CD4-positive, alpha-beta T cell treated with Interleukin-1 beta for 1 hour (primary cell): ENCODE measurements around the gene PCYT1B.
"Not testable (repeated sequence)": the region's sequence is repeated elsewhere in the genome, so short reads cannot be mapped to it uniquely, and the experiment has no call there.

ENCODE experiments used
- DNase-seq, 2 donors: peaks; one replicate each; pipeline ENCODE4 v3.0.0-alpha.2; 2020 to 2022

Gene PCYT1B

GRCh38 chrX:24643116-24643515, 4.0 kb downstream of the PCYT1B start:
- no peak for DNase-seq

GRCh38 chrX:24629701-24630100, 17.4 kb downstream of the PCYT1B start:
- no peak for DNase-seq

GRCh38 chrX:24619647-24620046, 27.5 kb downstream of the PCYT1B start:
- DNase-seq = no peak

- DNase-seq = no peak
These were observed 36.6 kb downstream of the PCYT1B start for GRCh38 chrX:24610516-24610915.

- DNase-seq = no peak
These were observed 39.5 kb downstream of the PCYT1B start for GRCh38 chrX:24607616-24608015.

- DNase-seq = not testable (repeated sequence)
These were observed 41.2 kb downstream of the PCYT1B start for GRCh38 chrX:24605941-24606340.

GRCh38 chrX:24603191-24603590, 44.0 kb downstream of the PCYT1B start:
- no peak for DNase-seq

- DNase-seq = no peak
These were observed 45.3 kb downstream of the PCYT1B start for GRCh38 chrX:24601858-24602257.

- no peak for DNase-seq
These were observed 52.6 kb downstream of the PCYT1B start for GRCh38 chrX:24594501-24594900.

GRCh38 chrX:24590111-24590510, 57.0 kb downstream of the PCYT1B start:
- DNase-seq = no peak

- DNase-seq = no peak
These were observed 70.1 kb downstream of the PCYT1B start for GRCh38 chrX:24577091-24577490.

- DNase-seq = no peak
These were observed 71.7 kb downstream of the PCYT1B start for GRCh38 chrX:24575496-24575895.

- DNase-seq = no peak
These were observed 72.4 kb downstream of the PCYT1B start for GRCh38 chrX:24574743-24575142.

GRCh38 chrX:24567169-24567568, 80.0 kb downstream of the PCYT1B start:
- no peak for DNase-seq

- DNase-seq = no peak
These were observed 80.9 kb downstream of the PCYT1B start for GRCh38 chrX:24566240-24566639.

GRCh38 chrX:24563291-24564010, 83.7 kb downstream of the PCYT1B start:
- no peak for DNase-seq

GRCh38 chrX:24561121-24561520, 86.0 kb downstream of the PCYT1B start:
- DNase-seq = no peak

- no peak for DNase-seq
These were observed 94.1 kb downstream of the PCYT1B start for GRCh38 chrX:24553011-24553410.

GRCh38 chrX:24550166-24550565, 97.0 kb downstream of the PCYT1B start:
- no peak for DNase-seq

GRCh38 chrX:24547961-24548360, 99.2 kb downstream of the PCYT1B start:
- no peak for DNase-seq

- no peak for DNase-seq
These were observed 104.4 kb downstream of the PCYT1B start for GRCh38 chrX:24542756-24543155.

- DNase-seq = no peak
These were observed 110.6 kb downstream of the PCYT1B start for GRCh38 chrX:24536551-24536950.

- no peak for DNase-seq
These were observed 118.5 kb downstream of the PCYT1B start for GRCh38 chrX:24528605-24529004.

GRCh38 chrX:24526616-24527015, 120.5 kb downstream of the PCYT1B start:
- no peak for DNase-seq

- DNase-seq = no peak
These were observed 121.7 kb downstream of the PCYT1B start for GRCh38 chrX:24525455-24525854.
